Epithelial cell of esophagus (primary cell): ENCODE data around the gene HIP1R.
"Not testable (repeated sequence)": the region's sequence is repeated elsewhere in the genome, so short reads cannot be mapped to it uniquely, and the experiment has no call there.

Experiments used
- DNase-seq: peaks from one replicate; pipeline ENCODE4 v3.0.0; 2010; ENCODE audit warnings: low read depth
- H3K4me3 ChIP-seq: 2 replicates; pipeline ENCODE4 v1.5.1; 2011; ENCODE audit warnings: mild to moderate bottlenecking, low read length, control low read depth
- CTCF ChIP-seq: IDR thresholded peaks from 2 replicates; pipeline ENCODE4 v1.5.1; 2011; ENCODE audit warnings: low read depth, mild to moderate bottlenecking, low read length, control low read depth, inconsistent platforms; ENCODE audit not compliant: insufficient read depth; ENCODE audit errors: missing control alignments

The HIP1R gene

GRCh38 chr12:122874081-122874480 is 38.8 kb downstream of the HIP1R start:
- TF ChIP-seq CTCF: no peak
- H3K4me3 ChIP-seq: no peak overlapping the region
- no peak for DNase-seq

- no peak for DNase-seq
- no peak for TF ChIP-seq CTCF
- H3K4me3 ChIP-seq: no peak overlapping the region
Measured at GRCh38 chr12:122875590-122876220, 40.4 kb downstream of the HIP1R start.

- H3K4me3 ChIP-seq: not testable (repeated sequence)
Measured at GRCh38 chr12:122876281-122876680, 41.0 kb downstream of the HIP1R start.

GRCh38 chr12:122876731-122877130 is 41.5 kb downstream of the HIP1R start:
- DNase-seq: no peak
- no peak overlapping the region for H3K4me3 ChIP-seq
- no peak for TF ChIP-seq CTCF

More at GRCh38 chr12:122876281-122876680, 41.0 kb downstream of the HIP1R start:
- DNase-seq: not testable (repeated sequence)

- DNase-seq: no peak
- H3K4me3 ChIP-seq: no peak overlapping the region
- no peak for TF ChIP-seq CTCF
Measured at GRCh38 chr12:122878780-122879612, 43.7 kb downstream of the HIP1R start.

GRCh38 chr12:122880155-122880667 is 45.0 kb downstream of the HIP1R start:
- no peak for TF ChIP-seq CTCF
- no peak for DNase-seq
- no peak overlapping the region for H3K4me3 ChIP-seq

- TF ChIP-seq CTCF: peak; percentile 44
- H3K4me3 ChIP-seq: no peak overlapping the region
- no peak for DNase-seq
Measured at GRCh38 chr12:122880668-122881067, 45.4 kb downstream of the HIP1R start.
